GM13976 (cell line): ENCODE data around the gene SHC3.

Source experiments
- DNase-seq: peaks from one replicate; pipeline ENCODE4 v3.0.0; 2012; ENCODE audit warnings: low spot score
- in situ Hi-C: fragments of 300-500 bp; cut with MboI; formaldehyde crosslinking; loops from one replicate; pipeline ENCODE4 v1.12.0; 2022; ENCODE audit warnings: low sequenced_read_pairs, mixed read lengths, inconsistent platforms; ENCODE audit not compliant: unreplicated experiment
- TF ChIP-seq, protein P1 (sequence below): IDR thresholded peaks from 2 replicates; pipeline ENCODE4 v1.5.1; 2012; ENCODE audit warnings: borderline replicate concordance, mild to moderate bottlenecking; ENCODE audit not compliant: insufficient read depth; ENCODE audit errors: extremely low read depth, missing control alignments, control extremely low read depth

The SHC3 gene

DNA sequence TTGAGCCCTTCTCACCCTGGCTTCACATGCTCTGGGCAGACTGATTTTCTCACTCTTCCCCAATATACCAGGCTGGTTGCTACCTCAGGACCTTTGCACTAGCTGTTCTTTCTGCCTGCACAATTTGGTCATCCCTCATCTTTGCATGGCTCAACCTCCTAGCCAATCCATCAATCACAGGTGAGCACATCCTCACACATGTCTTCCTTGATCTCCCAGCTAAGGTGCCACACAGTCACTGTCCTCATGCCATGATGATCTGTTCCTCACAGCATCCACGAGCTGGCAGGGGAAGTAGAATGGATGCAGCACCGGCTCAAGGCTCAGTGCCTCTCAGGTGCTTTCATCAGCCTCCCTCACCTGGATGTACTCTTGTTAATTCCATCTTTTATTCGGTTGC, 218.0 kb downstream of the SHC3 start:
- DNase-seq: no peak
- TF ChIP-seq, protein P1, sequence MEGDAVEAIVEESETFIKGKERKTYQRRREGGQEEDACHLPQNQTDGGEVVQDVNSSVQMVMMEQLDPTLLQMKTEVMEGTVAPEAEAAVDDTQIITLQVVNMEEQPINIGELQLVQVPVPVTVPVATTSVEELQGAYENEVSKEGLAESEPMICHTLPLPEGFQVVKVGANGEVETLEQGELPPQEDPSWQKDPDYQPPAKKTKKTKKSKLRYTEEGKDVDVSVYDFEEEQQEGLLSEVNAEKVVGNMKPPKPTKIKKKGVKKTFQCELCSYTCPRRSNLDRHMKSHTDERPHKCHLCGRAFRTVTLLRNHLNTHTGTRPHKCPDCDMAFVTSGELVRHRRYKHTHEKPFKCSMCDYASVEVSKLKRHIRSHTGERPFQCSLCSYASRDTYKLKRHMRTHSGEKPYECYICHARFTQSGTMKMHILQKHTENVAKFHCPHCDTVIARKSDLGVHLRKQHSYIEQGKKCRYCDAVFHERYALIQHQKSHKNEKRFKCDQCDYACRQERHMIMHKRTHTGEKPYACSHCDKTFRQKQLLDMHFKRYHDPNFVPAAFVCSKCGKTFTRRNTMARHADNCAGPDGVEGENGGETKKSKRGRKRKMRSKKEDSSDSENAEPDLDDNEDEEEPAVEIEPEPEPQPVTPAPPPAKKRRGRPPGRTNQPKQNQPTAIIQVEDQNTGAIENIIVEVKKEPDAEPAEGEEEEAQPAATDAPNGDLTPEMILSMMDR: no peak
- in situ Hi-C loops: no loop called here

DNA sequence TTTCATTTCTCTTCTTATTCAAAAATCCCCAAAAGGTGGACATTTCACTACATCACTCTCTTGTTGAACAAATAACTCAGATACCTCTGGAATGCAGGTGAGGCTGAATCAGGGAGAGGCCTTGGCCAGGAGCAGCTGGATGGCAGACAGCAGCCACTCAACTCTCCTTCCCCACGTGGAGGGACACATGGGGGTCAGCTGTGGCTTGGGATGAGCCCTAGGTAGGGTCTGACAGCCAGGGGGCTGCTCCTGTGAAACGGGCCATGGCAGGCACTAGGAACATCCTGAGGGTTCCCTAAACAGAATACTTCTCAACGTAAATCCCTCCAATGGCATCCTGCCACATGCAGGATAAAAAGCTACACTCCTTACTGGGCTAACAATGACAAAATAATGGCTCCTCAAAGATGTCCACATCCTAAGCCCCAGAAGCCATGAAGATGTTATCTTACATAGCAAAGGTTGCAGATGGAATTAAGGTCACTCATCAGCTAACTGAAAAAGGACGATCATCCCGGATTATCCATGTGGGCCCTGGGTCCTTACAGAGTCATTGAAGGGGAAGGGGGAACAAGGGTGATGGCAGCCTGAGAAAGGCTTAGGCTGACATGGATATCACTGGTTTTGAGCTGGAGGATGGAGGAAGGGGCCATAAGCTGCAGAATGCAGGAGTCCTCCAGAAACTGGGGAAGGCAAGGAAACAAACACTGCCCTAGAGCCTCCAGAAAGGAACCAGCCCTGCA, 218.7 kb downstream of the SHC3 start:
- in situ Hi-C loops: no loop called here
- no peak for DNase-seq

DNA sequence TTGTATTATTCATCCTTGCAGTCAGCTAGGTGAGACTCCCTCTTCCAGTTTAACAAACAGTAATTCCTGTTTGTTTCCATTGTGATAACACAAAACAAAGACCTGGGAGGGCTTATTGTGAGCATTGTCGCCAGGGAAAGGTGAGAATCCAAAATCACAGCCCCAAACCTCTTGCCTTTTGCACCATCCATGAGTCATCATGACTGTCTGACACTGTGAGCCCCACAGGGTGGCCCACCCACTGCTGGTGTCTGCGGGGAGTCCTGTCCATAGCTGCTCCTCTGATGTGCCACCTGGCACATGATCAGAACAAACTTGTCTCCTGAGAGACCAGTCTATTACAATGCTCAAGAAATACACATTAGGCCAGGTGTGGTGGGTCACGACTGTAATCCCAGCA, 221.1 kb downstream of the SHC3 start:
- TF ChIP-seq, protein P1: no peak
- in situ Hi-C loops: no loop called here

More for the DNA sequence above, 218.7 kb downstream of the SHC3 start:
- TF ChIP-seq, protein P1: no peak

More for the DNA sequence above, 221.1 kb downstream of the SHC3 start:
- no peak for DNase-seq
